T-cell (primary cell): ENCODE data around the gene KCNK15. TPM values are rescaled to one million over a fixed set of nuclear protein-coding genes. Genes with fewer than 3 reads are reported as not detected.

Experiments
- ATAC-seq, 4 experiments: fragments of 200-7000 bp in 3 of 4; fragments of 150-1000 bp in 1 of 4; cut with Tn5 transposase; replicated peaks in 1 of 4; 1 replicate in 3 of 4; 2 replicates in 1 of 4; pipeline ENCODE4 v1.10.0; 2021; ENCODE audit warnings: moderate library complexity in 3 of 4, mild to moderate bottlenecking in 2 of 4, moderate number of reproducible peaks in 1 of 4
- CTCF ChIA-PET, 2 donors: fragments of 300-600 bp; sonication (Branson Sonifier 250); formaldehyde crosslinking; loops; one replicate each; lab custom pipeline; 2022; ENCODE audit warnings: antibody characterized with exemption in 2 of 2; lab: Charles Lee
- POLR2A ChIA-PET, 2 donors: fragments of 300-600 bp; sonication (Branson Sonifier 250); formaldehyde crosslinking; loops; one replicate each; lab custom pipeline; 2022; ENCODE audit warnings: antibody characterized with exemption in 2 of 2; lab: Charles Lee
- DNase-seq, 35 experiments: peaks; one replicate each; pipeline versions ENCODE4 v3.0.0 to v3.0.0-alpha.2; 2013 to 2023
- H3K27ac ChIP-seq: one replicate; pipeline ENCODE4 v1.5.1; 2013; ENCODE audit warnings: low read length
- H3K27me3 ChIP-seq, 2 experiments: replicated peaks in 1 of 2; 1 replicate in 1 of 2; 2 replicates in 1 of 2; pipeline versions ENCODE4 v1.6.1 to v1.7.0; 2013; ENCODE audit warnings: low read length in 1 of 2, mixed read lengths in 1 of 2; ENCODE audit not compliant: control insufficient read depth in 2 of 2, insufficient read depth in 2 of 2; ENCODE audit errors: extremely low read depth in 1 of 2
- H3K36me3 ChIP-seq, 2 donors: 1 replicate in 1 of 2; 2 replicates in 1 of 2; pipeline versions ENCODE4 v1.6.1 to v1.7.0; 2013; ENCODE audit warnings: low read length in 1 of 2; ENCODE audit not compliant: control insufficient read depth in 2 of 2, insufficient read depth in 1 of 2; ENCODE audit errors: extremely low read depth in 1 of 2
- H3K4me1 ChIP-seq, 2 experiments: 1 replicate in 1 of 2; 2 replicates in 1 of 2; pipeline versions ENCODE4 v1.6.1 to v1.7.0; 2013; ENCODE audit warnings: low read length in 2 of 2, mixed read lengths in 1 of 2; ENCODE audit not compliant: insufficient read depth in 2 of 2, control insufficient read depth in 1 of 2; ENCODE audit errors: extremely low read depth in 1 of 2
- H3K4me3 ChIP-seq, 2 donors: 1 replicate in 1 of 2; 2 replicates in 1 of 2; pipeline versions ENCODE4 v1.5.1 to v1.7.0; 2013; ENCODE audit warnings: mild to moderate bottlenecking in 2 of 2, low read length in 1 of 2, moderate library complexity in 1 of 2; ENCODE audit not compliant: control insufficient read depth in 1 of 2; ENCODE audit errors: extremely low read depth in 1 of 2
- H3K9me3 ChIP-seq: 2 replicates; pipeline ENCODE4 v1.7.0; 2013
- H3K27ac Mint-ChIP-seq, 2 donors: one replicate each; pipeline ENCODE4 v1.8.0; 2020 to 2021; ENCODE audit warnings: mild to moderate bottlenecking in 2 of 2, mixed read lengths in 2 of 2
- H3K27me3 Mint-ChIP-seq, 2 donors: one replicate each; pipeline ENCODE4 v1.8.0; 2021 to 2022; ENCODE audit warnings: mixed read lengths in 2 of 2
- H3K36me3 Mint-ChIP-seq: one replicate; pipeline ENCODE4 v1.8.0; 2021; ENCODE audit warnings: mixed read lengths
- H3K4me1 Mint-ChIP-seq, 3 donors: one replicate each; pipeline ENCODE4 v1.8.0; 2020 to 2022; ENCODE audit warnings: mixed read lengths in 3 of 3, mild to moderate bottlenecking in 1 of 3
- H3K4me3 Mint-ChIP-seq, 3 donors: one replicate each; pipeline ENCODE4 v1.8.0; 2020 to 2022; ENCODE audit warnings: mild to moderate bottlenecking in 3 of 3, mixed read lengths in 3 of 3, moderate library complexity in 3 of 3
- H3K9me3 Mint-ChIP-seq, 3 donors: one replicate each; pipeline ENCODE4 v1.8.0; 2020 to 2022; ENCODE audit warnings: mixed read lengths in 3 of 3
- WGBS: methylation state at CpG from one replicate; pipeline ENCODE4 v1.1.5; 2013; ENCODE audit warnings: missing lambda C conversion rate; ENCODE audit not compliant: insufficient coverage; 5-methylcytosine and 5-hydroxymethylcytosine counted together
- total RNA-seq, 35 experiments: library from RNA in 6 of 35; stranded (reverse) in 6 of 35; fragments of 120-200 nt in 1 of 35; gene quantifications; one replicate each; pipeline versions ENCODE4 v1.2.1 to v1.2.4 and lab custom pipeline; 2013 to 2026

The KCNK15 gene
- total RNA-seq, 5 donors from 2014 or later (not counting 1 experiment from before 2014, with no cell fraction given): 0.13 TPM; not detected in 4

- ChIA-PET POLR2A (no interaction called here), CTCF (no interaction called here)
- Histone ChIP-seq H3K4me3 (no peak overlapping the region), H3K4me1 (no peaks in the 10 kb centered on the region), H3K27me3 (peaks cover 0 to 22% of the 10 kb centered on the region in 2 experiments), H3K36me3 (no peaks in the 10 kb centered on the region), H3K9me3 (no peaks in the 10 kb centered on the region), H3K27ac (no peak overlapping the region)
- no peak overlapping the region for H3K4me3 Mint-ChIP-seq
- no peak overlapping the region for H3K27ac Mint-ChIP-seq
- no peaks in the 10 kb centered on the region for H3K36me3 Mint-ChIP-seq
- no peak for DNase-seq
- no peaks in the 10 kb centered on the region for H3K9me3 Mint-ChIP-seq
- no peak for ATAC-seq
- H3K4me1 Mint-ChIP-seq: no peaks in the 10 kb centered on the region
- 76% methylated on average over 9 of the region's 10 CpGs for WGBS
- H3K27me3 Mint-ChIP-seq: peaks cover 0 to 4% of the 10 kb centered on the region in 2 donors
These were observed 39.2 kb upstream of the KCNK15 start for GRCh38 chr20:44706301-44707017.

DNA sequence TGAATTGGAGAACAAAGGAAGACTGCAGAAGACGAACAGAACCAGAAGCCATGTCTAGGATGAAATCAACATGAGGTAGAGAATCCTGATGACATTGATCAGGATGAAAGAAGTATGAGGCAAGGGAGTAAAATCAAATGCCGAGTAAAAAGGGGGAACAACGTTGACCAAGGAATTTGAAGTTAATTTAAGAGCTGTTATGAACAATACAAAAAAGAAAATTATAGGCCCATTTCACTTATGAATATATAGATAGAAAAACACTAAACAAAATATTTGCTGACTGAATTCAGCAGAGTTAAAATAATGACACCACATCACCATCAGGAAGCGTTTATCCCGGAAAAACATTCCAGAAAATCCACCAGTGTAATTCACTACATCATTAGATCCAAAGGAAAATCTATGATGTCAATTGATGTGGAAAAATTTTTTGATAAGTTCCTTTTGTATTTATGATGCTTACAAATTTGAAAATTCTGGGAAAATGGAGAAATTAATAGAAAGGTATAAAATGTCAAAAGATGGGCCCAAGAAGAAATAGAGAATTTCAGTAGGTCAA is 38.6 kb upstream of the KCNK15 start:
- CTCF ChIA-PET: no interaction called here

GRCh38 chr20:44709380-44709779 is 36.3 kb upstream of the KCNK15 start:
- Histone ChIP-seq H3K4me1 (no peaks in the 10 kb centered on the region), H3K9me3 (no peaks in the 10 kb centered on the region), H3K36me3 (no peaks in the 10 kb centered on the region), H3K27me3 (peaks cover 0 to 6% of the 10 kb centered on the region in 2 experiments), H3K4me3 (no peak overlapping the region), H3K27ac (no peak overlapping the region)
- ChIA-PET CTCF (no interaction called here), POLR2A (interaction anchor here in 1 of 2 donors (0.6 to 0.7 kb wide), 2 partner anchors 104 to 459 kb away, joined by 3 to 5 read pairs; no protein-coding TSS in a partner anchor)
- H3K9me3 Mint-ChIP-seq: no peaks in the 10 kb centered on the region
- WGBS: 68% methylated on average over 3 of the region's 11 CpGs
- H3K36me3 Mint-ChIP-seq: no peaks in the 10 kb centered on the region
- no peak for ATAC-seq
- H3K4me3 Mint-ChIP-seq: no peak overlapping the region
- H3K27me3 Mint-ChIP-seq: peaks cover 0 to 4% of the 10 kb centered on the region in 2 donors
- peaks cover 0 to under 1% (median 0%) of the 10 kb centered on the region in 3 donors for H3K4me1 Mint-ChIP-seq
- DNase-seq: no peak
- no peak overlapping the region for H3K27ac Mint-ChIP-seq

More for the DNA sequence above, 38.6 kb upstream of the KCNK15 start:
- WGBS: 83% methylated on average over 1 of the region's 5 CpGs
- no peak overlapping the region for H3K27ac ChIP-seq
- Mint-ChIP-seq H3K9me3 (no peaks in the 10 kb centered on the region), H3K27ac (no peak overlapping the region), H3K4me1 (no peaks in the 10 kb centered on the region), H3K4me3 (no peak overlapping the region), H3K36me3 (no peaks in the 10 kb centered on the region), H3K27me3 (peaks cover 0 to 4% of the 10 kb centered on the region in 2 donors)
- ATAC-seq: no peak
- no peaks in the 10 kb centered on the region for H3K9me3 ChIP-seq
- H3K36me3 ChIP-seq: no peaks in the 10 kb centered on the region
- H3K4me3 ChIP-seq: no peak overlapping the region
- DNase-seq: no peak
- POLR2A ChIA-PET: no interaction called here
- peaks cover 0 to 20% of the 10 kb centered on the region in 2 experiments for H3K27me3 ChIP-seq
- H3K4me1 ChIP-seq: no peaks in the 10 kb centered on the region

DNA sequence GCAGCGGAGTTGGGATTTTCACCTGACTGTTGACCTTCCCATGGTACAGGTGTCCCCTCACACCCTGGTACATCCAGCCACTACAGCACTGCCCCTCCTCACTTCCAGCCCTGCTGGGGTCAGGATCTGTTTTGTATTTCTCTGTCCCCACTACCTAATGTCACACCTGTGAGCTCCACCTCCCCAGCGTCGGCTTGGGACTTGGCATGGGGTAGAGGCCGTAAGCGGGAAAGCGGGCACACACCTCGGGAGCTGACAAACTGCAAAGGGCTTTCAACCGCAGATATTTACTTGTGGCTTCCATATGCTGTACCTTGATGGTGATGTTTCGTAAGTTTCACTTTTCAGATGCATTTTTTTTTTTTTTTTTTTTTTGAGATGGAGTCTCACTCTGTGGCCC is 35.9 kb upstream of the KCNK15 start:
- POLR2A ChIA-PET: interaction anchor here in 1 of 2 donors (0.6 to 0.7 kb wide), 2 partner anchors 105 to 458 kb away, joined by 3 to 5 read pairs; no protein-coding TSS in a partner anchor
- H3K27ac ChIP-seq: no peak overlapping the region
- CTCF ChIA-PET: no interaction called here
- Mint-ChIP-seq H3K9me3 (no peaks in the 10 kb centered on the region), H3K4me1 (peaks cover 0 to 2% (median 0%) of the 10 kb centered on the region in 3 donors), H3K36me3 (no peaks in the 10 kb centered on the region), H3K27ac (no peak overlapping the region), H3K27me3 (peaks cover 0 to 4% of the 10 kb centered on the region in 2 donors), H3K4me3 (no peak overlapping the region)
- WGBS: 89% methylated on average over 7 of the region's 9 CpGs
- DNase-seq (no peak), ATAC-seq (no peak)
- H3K36me3 ChIP-seq: no peaks in the 10 kb centered on the region
- H3K9me3 ChIP-seq: no peaks in the 10 kb centered on the region
- no peaks in the 10 kb centered on the region for H3K4me1 ChIP-seq
- no peak overlapping the region for H3K4me3 ChIP-seq
- peaks cover 0 to 6% of the 10 kb centered on the region in 2 experiments for H3K27me3 ChIP-seq

DNA sequence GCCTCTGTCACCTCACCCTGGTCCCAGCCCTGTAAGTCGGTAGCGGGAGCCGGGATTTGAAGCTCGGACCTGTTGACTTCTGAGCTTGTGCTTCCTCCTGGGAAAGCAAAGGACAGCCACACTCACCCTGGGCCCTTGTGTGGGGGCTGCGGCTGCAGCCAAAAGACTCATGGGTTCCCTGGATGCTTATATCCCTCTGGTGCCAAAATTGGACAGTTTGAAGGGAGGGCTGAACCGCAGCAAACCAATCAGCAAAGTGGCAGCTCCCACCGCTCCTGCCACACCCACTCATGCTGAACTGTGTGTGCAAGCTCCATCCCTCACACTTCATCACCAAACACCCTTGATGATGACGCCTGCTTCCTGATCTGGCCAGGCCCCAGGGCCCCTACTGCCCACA is 34.4 kb upstream of the KCNK15 start:
- Mint-ChIP-seq H3K27me3 (no peaks in the 10 kb centered on the region), H3K36me3 (no peaks in the 10 kb centered on the region), H3K4me3 (no peak overlapping the region), H3K9me3 (no peaks in the 10 kb centered on the region), H3K4me1 (peaks cover 0 to 2% (median 0%) of the 10 kb centered on the region in 3 donors), H3K27ac (no peak overlapping the region)
- WGBS: 87% methylated on average over 8 of the region's 8 CpGs
- ChIA-PET CTCF (no interaction called here), POLR2A (no interaction called here)
- Histone ChIP-seq H3K9me3 (no peaks in the 10 kb centered on the region), H3K36me3 (no peaks in the 10 kb centered on the region), H3K27ac (no peak overlapping the region), H3K4me3 (no peak overlapping the region), H3K4me1 (no peaks in the 10 kb centered on the region), H3K27me3 (peaks cover 0 to 5% of the 10 kb centered on the region in 2 experiments)
- no peak for DNase-seq
- ATAC-seq: no peak

GRCh38 chr20:44714102-44714700 is 31.5 kb upstream of the KCNK15 start:
- Histone ChIP-seq H3K9me3 (no peaks in the 10 kb centered on the region), H3K4me3 (no peak overlapping the region), H3K27ac (no peak overlapping the region), H3K27me3 (peaks cover 0 to 5% of the 10 kb centered on the region in 2 experiments), H3K4me1 (no peaks in the 10 kb centered on the region), H3K36me3 (no peaks in the 10 kb centered on the region)
- H3K27me3 Mint-ChIP-seq: no peaks in the 10 kb centered on the region
- ChIA-PET POLR2A (no interaction called here), CTCF (no interaction called here)
- ATAC-seq (no peak), DNase-seq (no peak)
- H3K4me1 Mint-ChIP-seq: peaks cover 0 to 2% (median 0%) of the 10 kb centered on the region in 3 donors
- H3K36me3 Mint-ChIP-seq: no peaks in the 10 kb centered on the region
- no peak overlapping the region for H3K27ac Mint-ChIP-seq
- no peak overlapping the region for H3K4me3 Mint-ChIP-seq
- no peaks in the 10 kb centered on the region for H3K9me3 Mint-ChIP-seq
- WGBS: 84% methylated on average over 13 of the region's 13 CpGs
